Stimulated activated CD4-positive, alpha-beta T cell treated with anti-CD3 and anti-CD28 coated beads, Interleukin-12 subunit alpha, Interleukin-12 subunit beta, amount 100 ng/mL, for 24 hours (primary cell): ENCODE results near the gene PIGZ.
A peak's percentile ranks its signal among the peaks of the same experiment; 100 is the strongest.
"Not testable (repeated sequence)": the region's sequence is repeated elsewhere in the genome, so short reads cannot be mapped to it uniquely, and the experiment has no call there.

ENCODE experiments used
- DNase-seq, 2 experiments: peaks; one replicate each; pipeline ENCODE4 v3.0.0-alpha.2; 2020; ENCODE audit warnings: low read depth in 2 of 2

The PIGZ gene

DNA sequence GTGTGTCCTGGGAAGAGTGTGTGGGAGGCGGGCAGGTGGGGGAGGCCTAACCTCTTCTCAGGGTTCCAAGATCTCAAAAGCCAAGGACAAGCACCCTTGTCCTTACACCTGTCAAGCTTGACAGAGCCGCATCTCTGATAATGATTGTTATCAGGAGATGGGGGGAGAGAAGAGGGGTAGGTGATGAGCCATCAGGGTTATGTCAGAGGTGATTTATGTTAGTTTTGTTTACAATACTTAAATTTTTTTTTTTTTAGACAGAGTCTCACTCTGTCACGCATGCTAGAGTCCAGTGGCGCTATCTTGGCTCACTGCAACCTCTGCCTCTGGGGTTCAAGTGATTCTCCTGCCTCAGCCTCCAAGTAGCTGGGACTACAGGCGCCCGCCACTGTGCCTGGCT, 18.9 kb downstream of the PIGZ start:
- no peak for DNase-seq

DNA sequence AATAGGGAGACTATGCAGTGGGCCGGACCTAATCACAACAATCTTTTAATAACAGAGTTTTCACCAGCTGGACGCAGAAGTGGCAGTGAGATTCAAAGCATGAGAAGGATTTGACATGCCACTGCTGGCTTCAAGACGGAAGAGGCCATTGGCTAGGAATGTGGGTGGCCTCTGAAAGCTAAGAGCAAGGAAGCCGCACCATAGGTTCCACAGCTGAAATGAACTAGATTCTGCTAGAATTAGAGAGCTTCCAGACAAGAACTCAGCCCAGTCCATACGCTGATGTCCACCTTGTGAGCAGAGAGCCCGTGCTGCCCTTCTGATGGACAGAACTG, 19.4 kb downstream of the PIGZ start:
- no peak for DNase-seq

GRCh38 chr3:196948442-196949284, 20.0 kb downstream of the PIGZ start:
- DNase-seq, result no peak

DNA sequence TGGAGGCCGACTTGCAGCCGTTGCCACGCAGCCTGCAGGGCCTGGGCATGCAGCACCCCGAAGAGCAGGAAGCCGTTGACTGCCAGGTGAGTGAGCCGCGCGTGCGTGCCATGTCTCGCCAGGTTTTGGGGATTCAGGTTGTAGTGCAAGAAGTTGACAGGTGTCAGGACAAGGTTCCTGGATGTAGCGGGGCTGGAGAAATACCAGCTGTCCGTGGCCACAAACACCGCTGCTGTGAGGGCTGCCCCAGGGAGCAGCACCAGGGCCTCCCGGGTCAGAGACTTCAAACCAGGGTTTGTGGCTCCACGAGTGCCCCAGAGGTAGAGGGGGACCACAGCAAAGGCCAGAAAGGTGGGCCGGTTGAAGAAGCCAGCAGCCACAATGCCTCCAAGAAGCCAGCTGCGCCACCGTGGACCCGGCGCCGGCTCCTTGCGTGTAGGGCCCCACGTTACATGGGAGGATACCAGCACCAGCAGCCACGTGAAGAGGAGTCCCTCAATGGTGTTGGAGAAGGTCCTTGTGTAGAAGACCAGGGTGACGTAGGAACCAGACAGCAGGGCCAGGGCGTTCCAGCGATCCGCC, 20.7 kb downstream of the PIGZ start:
- DNase-seq, result no peak

GRCh38 chr3:196947136-196947859, 21.3 kb downstream of the PIGZ start:
- no peak for DNase-seq

DNA sequence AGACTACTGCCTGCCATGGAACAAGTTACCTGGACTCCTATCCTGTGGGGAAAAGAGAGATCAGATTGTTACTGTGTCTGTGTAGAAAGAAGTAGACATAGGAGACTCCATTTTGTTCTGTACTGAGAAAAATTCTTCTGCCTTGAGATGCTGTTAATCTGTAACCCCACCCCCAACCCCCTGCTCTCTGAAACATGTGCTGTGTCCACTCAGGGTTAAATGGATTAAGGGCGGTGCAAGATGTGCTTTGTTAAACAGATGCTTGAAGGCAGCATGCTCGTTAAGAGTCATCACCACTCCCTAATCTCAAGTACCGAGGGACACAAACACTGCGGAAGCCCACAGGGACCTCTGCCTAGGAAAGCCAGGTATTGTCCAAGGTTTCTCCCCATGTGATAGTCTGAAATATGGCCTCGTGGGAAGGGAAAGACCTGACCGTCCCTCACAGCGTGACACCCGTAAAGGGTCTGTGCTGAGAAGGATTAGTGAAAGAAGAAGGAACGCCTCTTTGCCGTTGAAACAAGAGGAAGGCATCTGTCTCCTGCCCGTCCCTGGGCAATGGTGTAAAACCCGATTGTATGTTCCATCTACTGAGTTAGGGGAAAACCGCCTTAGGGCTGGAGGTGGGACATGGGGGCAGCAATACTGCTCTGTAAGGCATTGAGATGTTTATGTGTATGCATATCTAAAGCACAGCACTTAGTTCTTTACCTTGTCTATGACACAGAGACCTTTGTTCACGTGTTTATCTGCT, 24.4 kb downstream of the PIGZ start:
- DNase-seq, result not testable (repeated sequence)

GRCh38 chr3:196942915-196943277, 25.7 kb downstream of the PIGZ start:
- DNase-seq, result peak in 1 of 2 experiments; percentile 19

GRCh38 chr3:196942226-196942914, 26.3 kb downstream of the PIGZ start, which contains the start of gene NCBP2:
Gene NCBP2 (minus strand): TSS chr3:196942528. CDS start chr3:196942503, 25 bp downstream.
- peak; percentile 100 for DNase-seq

DNA sequence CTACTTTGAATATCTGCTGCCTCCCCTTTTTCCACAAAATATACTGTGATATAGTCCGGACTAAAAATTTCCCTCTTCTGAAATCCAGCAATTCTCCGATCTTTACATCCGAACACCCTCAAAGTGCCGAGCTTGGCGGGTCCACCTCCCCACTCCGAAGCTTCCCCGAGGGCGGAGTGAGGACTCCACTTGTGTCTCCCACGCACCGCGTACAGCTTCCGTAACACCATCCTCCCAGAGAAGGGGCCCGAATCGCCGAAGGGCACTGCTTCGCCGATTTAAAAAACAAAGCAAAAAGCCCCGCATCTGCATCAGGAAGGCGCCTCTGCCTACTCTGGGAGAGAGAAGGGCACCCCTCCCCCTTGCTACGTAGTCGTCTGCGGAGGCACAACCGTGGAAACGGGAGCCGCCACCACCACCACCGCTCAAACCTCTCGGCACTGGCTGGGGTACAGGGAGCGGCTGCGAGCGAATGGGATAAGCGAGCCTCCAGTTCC, 26.9 kb downstream of the PIGZ start:
- peak; percentile 37 to 61 for DNase-seq

GRCh38 chr3:196938576-196938975, 30.1 kb downstream of the PIGZ start:
- no peak for DNase-seq

DNA sequence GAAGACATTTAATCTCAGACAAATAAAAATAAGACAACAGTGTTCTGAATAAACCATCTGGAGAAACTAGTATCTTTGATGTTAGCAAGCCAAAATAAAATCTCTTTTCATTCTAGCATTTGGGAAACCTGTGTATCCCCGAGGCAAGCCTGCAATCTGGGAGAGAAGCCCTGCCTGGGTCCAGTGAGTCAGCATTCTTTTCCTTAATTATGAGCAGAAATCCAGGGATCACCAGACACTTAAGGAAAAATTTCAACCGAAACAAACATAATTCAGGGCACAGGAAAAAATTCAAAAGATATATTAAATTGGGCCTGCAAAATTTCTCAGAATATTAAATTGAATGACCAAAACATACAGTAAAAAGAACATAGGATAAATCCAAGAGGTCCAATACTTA, 30.5 kb downstream of the PIGZ start:
- no peak for DNase-seq

DNA sequence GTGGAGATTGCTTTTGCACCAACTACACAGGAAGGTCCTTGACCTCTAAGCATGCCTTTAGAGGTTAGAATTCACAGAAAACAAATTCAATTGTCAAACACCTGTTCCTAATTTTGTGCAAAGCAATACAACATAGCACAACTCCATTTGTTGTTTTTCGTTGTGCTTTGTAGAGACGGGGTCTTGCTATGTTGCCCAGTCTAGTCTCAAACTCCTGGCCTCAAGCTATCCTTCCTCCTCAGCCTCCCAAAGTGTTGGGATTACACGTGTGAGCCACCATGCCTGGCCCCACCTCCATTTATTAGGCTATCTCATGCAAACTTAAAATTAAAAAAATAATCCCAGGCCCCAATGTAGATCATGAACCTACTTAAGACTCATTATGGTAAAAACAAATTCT, 32.3 kb downstream of the PIGZ start:
- no peak for DNase-seq

- DNase-seq, result no peak
Measured at GRCh38 chr3:196932600-196932999, 36.0 kb downstream of the PIGZ start.

- DNase-seq, result no peak
Measured at GRCh38 chr3:196931828-196932587, 36.6 kb downstream of the PIGZ start.

GRCh38 chr3:196931157-196931556, 37.5 kb downstream of the PIGZ start:
- no peak for DNase-seq

GRCh38 chr3:196927571-196928453, 40.8 kb downstream of the PIGZ start:
- no peak for DNase-seq

- DNase-seq, result no peak
Measured at GRCh38 chr3:196920733-196921132, 47.9 kb downstream of the PIGZ start.

DNA sequence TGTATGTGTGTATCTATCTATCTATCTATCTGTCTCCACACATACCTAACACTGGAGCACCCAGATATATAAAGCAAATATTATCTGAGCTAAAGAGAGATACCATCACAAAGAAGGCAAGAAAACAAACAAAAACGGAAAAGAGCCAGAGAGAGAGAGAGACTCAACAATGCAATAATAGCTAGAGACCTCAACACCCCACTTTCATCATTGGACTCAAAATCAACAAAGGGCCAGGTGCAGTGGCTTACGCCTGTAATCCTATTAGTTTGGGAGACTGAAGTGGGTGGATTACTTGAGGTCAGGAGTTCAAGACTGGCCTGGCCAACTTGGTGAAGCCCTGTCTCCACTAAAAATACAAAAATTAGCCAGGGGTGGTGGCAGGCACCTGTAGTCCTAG, 49.7 kb downstream of the PIGZ start:
- no peak for DNase-seq

GRCh38 chr3:196916995-196917394, 51.6 kb downstream of the PIGZ start:
- no peak for DNase-seq

- DNase-seq, result no peak
Measured at GRCh38 chr3:196916221-196916620, 52.4 kb downstream of the PIGZ start.
